Tibial artery (tissue), 4 donors: ENCODE data around the gene ARHGAP12.

Source experiments
- DNase-seq, 2 donors: peaks; one replicate each; pipeline ENCODE4 v3.0.0-alpha.2; 2019
- H3K27ac ChIP-seq, 2 donors: fragments of 200-600 bp; sonication (generic) in 1 of 2; 1 replicate in 1 of 2; 2 replicates in 1 of 2; pipeline ENCODE4 v1.5.1; 2018 to 2019; ENCODE audit warnings: mild to moderate bottlenecking in 1 of 2
- H3K27me3 ChIP-seq, 2 donors: fragments of 200-600 bp; sonication (generic) in 1 of 2; one replicate each; pipeline versions ENCODE4 v1.5.1 to v1.6.0; 2016 to 2019
- H3K36me3 ChIP-seq, 3 donors: fragments of 200-600 bp; sonication (generic) in 2 of 3; one replicate each; pipeline ENCODE4 v1.5.1; 2016 to 2019; ENCODE audit warnings: mild to moderate bottlenecking in 2 of 3
- H3K4me1 ChIP-seq, 4 donors: fragments of 200-600 bp; sonication (generic) in 2 of 4; 1 replicate in 3 of 4; 2 replicates in 1 of 4; pipeline ENCODE4 v1.5.1; 2016 to 2019
- H3K4me3 ChIP-seq, 2 donors: fragments of 200-600 bp; sonication (generic) in 1 of 2; 1 replicate in 1 of 2; 2 replicates in 1 of 2; pipeline ENCODE4 v1.5.1; 2018 to 2019; ENCODE audit warnings: mild to moderate bottlenecking in 2 of 2
- H3K9me3 ChIP-seq, 3 donors: fragments of 200-600 bp; sonication (generic) in 1 of 3; one replicate each; pipeline ENCODE4 v1.5.1; 2016 to 2019
- intact Hi-C: fragments of 100-400 bp; cut with DNase I; formaldehyde crosslinking; loops from one replicate; pipeline ENCODE4 v1.15.0; 2023; ENCODE audit warnings: low total_unique reads
- TF ChIP-seq, protein P1 (sequence below), 2 experiments: fragments of 200-600 bp in 1 of 2; fragments of 450-650 bp in 1 of 2; IDR thresholded peaks; one replicate each; pipeline ENCODE4 v1.5.1; 2017 to 2019; ENCODE audit warnings: antibody characterized with exemption in 2 of 2, mild to moderate bottlenecking in 1 of 2, moderate library complexity in 1 of 2

Gene ARHGAP12, protein sequence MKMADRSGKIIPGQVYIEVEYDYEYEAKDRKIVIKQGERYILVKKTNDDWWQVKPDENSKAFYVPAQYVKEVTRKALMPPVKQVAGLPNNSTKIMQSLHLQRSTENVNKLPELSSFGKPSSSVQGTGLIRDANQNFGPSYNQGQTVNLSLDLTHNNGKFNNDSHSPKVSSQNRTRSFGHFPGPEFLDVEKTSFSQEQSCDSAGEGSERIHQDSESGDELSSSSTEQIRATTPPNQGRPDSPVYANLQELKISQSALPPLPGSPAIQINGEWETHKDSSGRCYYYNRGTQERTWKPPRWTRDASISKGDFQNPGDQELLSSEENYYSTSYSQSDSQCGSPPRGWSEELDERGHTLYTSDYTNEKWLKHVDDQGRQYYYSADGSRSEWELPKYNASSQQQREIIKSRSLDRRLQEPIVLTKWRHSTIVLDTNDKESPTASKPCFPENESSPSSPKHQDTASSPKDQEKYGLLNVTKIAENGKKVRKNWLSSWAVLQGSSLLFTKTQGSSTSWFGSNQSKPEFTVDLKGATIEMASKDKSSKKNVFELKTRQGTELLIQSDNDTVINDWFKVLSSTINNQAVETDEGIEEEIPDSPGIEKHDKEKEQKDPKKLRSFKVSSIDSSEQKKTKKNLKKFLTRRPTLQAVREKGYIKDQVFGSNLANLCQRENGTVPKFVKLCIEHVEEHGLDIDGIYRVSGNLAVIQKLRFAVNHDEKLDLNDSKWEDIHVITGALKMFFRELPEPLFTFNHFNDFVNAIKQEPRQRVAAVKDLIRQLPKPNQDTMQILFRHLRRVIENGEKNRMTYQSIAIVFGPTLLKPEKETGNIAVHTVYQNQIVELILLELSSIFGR

DNA sequence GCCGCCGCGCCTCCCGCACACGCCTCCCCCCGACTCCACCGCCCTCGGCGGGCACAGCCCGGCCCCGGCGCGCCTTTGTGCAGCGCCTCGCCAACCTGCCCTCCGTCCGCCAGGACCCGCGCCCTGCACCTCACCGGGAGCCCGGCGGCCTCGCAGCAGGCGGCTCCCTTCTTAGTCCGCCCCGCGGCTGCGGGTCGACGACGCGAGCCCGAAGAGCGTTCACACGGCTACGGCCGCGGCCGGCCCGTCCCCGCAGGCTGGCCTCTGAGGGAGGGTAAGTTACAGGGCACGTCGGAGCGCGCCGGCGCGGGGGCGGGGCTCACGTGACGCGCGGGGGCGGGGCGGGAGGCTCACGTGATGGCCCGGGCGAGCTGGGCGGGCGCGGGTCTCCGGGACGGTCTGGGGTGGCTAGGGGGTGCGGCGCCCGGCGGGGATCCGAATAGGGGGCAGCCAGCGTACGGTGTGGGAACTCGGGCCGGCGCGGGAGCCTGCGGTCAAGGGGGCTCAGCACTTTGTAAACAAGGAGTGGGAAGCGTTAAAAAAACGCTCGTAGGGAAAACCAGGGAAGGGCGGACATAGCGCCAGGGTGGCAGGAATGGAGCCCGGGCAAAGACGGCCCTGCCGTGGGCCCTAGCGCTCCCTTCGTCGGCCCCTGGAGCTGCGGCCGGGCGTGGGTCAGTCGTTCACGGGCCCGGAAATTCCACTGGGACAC, at the start of gene ARHGAP12:
TSS of gene ARHGAP12 (minus strand) at position 283 of the 712 bp plus-strand sequence. CDS start 19,976 bp downstream, outside the sequence.
- intact Hi-C loops: no loop called here
- no peaks in the 10 kb centered on the region for H3K9me3 ChIP-seq
- peak within 1 kb of the TSS; percentile 75 to 85 for H3K4me3 ChIP-seq
- peaks cover 0 to 33% (median 12%) of the 10 kb centered on the region in 4 donors for H3K4me1 ChIP-seq
- no peaks in the 10 kb centered on the region for H3K27me3 ChIP-seq
- peak; percentile 89 to 95 for DNase-seq
- TF ChIP-seq, protein P1, sequence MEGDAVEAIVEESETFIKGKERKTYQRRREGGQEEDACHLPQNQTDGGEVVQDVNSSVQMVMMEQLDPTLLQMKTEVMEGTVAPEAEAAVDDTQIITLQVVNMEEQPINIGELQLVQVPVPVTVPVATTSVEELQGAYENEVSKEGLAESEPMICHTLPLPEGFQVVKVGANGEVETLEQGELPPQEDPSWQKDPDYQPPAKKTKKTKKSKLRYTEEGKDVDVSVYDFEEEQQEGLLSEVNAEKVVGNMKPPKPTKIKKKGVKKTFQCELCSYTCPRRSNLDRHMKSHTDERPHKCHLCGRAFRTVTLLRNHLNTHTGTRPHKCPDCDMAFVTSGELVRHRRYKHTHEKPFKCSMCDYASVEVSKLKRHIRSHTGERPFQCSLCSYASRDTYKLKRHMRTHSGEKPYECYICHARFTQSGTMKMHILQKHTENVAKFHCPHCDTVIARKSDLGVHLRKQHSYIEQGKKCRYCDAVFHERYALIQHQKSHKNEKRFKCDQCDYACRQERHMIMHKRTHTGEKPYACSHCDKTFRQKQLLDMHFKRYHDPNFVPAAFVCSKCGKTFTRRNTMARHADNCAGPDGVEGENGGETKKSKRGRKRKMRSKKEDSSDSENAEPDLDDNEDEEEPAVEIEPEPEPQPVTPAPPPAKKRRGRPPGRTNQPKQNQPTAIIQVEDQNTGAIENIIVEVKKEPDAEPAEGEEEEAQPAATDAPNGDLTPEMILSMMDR (IDR thresholded peaks at IDR 0.05): no peak
- peak within 1 kb of the TSS; percentile 94 to 96 for H3K27ac ChIP-seq
- H3K36me3 ChIP-seq: no peaks in the 10 kb centered on the region

DNA sequence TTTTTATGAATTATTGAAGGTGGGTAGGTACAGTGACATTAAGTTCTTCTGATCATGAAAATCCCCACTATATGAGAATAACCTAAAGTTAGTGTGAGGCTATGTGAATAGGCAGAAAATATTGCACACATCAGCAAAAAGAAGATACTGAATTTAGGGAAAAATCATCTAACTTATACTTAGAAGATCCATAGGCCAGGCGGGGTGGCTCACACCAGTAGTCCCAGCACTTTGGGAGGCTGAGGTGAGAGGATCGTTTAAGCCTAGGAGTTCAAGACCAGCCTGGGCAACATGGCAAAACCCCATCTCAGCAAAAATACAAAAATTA, 49.5 kb upstream of the ARHGAP12 start:
- Histone ChIP-seq H3K27ac (no peak overlapping the region), H3K9me3 (no peaks in the 10 kb centered on the region), H3K4me1 (no peaks in the 10 kb centered on the region), H3K36me3 (no peaks in the 10 kb centered on the region), H3K4me3 (no peak overlapping the region), H3K27me3 (no peaks in the 10 kb centered on the region)
- intact Hi-C loops: no loop called here
- TF ChIP-seq, protein P1 (IDR thresholded peaks at IDR 0.05): no peak
- DNase-seq: no peak

DNA sequence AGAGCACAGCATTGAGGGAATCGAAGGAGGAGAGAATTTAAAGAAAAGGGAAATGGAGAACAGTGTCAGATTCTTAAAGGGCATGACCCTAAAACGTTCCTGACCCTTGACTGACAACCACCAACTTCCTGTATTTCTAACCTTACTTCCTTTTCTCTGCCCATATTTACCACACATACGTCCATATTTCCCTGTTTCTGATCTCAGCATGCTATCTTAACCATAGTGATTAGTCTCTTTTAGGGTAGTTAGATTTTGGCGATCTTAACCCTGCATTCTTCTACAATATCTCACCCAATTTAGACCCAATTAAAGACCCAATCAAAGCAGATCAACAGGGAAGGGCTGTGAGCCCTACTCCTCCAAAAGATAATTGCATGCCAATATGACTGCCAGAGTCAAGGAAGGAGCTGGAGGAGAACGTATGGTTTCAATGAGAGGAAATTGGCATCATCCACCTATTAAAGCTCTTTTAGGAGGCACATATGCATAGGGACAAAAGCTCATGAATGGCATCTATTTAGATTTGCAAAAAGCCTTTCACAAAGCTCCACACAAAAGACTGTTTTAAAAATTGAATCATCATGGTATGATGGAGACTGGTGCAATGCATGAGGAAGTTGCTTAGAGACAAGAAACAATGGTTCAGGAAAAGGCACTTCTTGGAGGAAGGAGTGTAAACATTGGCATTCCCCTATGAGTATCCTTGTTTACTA, 49.0 kb upstream of the ARHGAP12 start:
- Histone ChIP-seq H3K4me1 (no peaks in the 10 kb centered on the region), H3K36me3 (no peaks in the 10 kb centered on the region), H3K4me3 (no peak overlapping the region), H3K9me3 (no peaks in the 10 kb centered on the region), H3K27me3 (no peaks in the 10 kb centered on the region), H3K27ac (no peak overlapping the region)
- no peak for DNase-seq
- TF ChIP-seq, protein P1 (IDR thresholded peaks at IDR 0.05): no peak
- intact Hi-C loops: no loop called here

DNA sequence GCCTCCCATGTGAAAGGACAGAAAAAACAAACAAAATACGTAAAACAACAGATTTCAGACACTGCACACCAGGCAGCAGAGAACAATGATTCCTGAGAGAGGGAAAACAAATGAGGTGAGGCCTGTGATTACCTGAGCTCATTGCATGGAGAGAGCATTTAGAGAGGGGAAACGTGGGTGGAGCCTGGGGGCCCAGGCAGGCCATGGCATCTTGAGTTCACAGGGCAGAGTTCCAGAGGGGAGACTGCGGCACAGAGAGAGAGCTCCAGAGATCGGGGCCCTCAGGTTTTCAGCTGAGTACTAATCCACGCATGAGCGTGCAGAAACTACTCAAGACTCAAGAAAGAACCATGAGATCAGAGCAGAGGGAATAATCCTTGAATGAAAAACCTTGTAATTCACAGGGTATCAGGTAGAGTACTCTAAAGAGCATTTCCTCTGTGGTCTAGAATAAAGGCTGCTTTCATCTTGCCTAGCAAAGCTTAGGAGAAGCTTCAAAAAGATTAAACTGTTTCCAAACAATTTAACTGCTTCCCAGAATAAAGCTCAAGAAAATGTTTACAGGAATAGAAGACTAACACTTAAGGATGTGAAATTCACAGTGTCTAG, 46.6 kb upstream of the ARHGAP12 start:
- Histone ChIP-seq H3K4me1 (no peaks in the 10 kb centered on the region), H3K36me3 (no peaks in the 10 kb centered on the region), H3K27ac (no peak overlapping the region), H3K9me3 (no peaks in the 10 kb centered on the region), H3K27me3 (no peaks in the 10 kb centered on the region), H3K4me3 (no peak overlapping the region)
- intact Hi-C loops: no loop called here
- TF ChIP-seq, protein P1 (IDR thresholded peaks at IDR 0.05): no peak
- no peak for DNase-seq
